ENCODE measurements around the gene C19orf18.

DNA sequence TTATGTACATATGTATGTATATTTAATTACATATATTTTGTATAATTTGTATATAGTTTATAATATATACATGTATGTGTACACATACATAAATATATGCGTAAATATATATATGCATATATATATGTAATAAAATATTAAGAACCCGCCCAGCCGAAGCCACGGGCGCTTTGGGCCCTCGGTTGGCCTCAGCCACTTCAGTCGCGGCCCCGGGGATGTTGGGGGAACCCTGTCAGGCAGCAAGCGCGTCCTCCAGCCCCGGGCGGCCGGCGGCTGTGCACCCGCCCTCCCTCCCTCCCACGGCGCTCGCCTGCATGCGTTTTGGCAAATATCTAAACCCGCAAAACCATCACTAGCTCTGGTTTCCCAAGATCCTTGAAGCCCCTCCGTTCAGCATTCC is 36.2 kb upstream of the C19orf18 start:
- TF ChIP-seq, protein P1, sequence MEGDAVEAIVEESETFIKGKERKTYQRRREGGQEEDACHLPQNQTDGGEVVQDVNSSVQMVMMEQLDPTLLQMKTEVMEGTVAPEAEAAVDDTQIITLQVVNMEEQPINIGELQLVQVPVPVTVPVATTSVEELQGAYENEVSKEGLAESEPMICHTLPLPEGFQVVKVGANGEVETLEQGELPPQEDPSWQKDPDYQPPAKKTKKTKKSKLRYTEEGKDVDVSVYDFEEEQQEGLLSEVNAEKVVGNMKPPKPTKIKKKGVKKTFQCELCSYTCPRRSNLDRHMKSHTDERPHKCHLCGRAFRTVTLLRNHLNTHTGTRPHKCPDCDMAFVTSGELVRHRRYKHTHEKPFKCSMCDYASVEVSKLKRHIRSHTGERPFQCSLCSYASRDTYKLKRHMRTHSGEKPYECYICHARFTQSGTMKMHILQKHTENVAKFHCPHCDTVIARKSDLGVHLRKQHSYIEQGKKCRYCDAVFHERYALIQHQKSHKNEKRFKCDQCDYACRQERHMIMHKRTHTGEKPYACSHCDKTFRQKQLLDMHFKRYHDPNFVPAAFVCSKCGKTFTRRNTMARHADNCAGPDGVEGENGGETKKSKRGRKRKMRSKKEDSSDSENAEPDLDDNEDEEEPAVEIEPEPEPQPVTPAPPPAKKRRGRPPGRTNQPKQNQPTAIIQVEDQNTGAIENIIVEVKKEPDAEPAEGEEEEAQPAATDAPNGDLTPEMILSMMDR (IDR thresholded peaks at IDR 0.05): no peak
- no peak for TF ChIP-seq EP300 (IDR thresholded peaks at IDR 0.05)
